Measurements from ENCODE around the gene GSK3B.

Gene GSK3B

DNA sequence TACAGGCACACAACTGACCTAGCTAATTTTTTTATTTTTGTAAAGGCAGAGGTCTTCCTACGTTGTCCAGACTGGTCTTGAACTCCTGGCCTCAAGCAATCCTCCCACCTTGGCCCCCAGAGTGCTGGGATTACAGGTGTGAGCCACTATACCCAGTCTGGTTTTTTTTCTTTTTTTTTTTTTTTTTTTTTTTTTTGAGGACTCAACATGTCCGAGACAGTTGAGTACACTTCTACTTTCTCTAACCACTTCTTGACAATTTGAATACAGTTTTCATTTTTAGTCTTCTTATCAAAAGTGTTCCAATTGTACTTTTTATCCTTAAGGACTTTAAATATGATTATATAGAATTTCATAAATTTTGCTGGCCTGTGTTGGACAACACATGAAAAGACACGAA is 7.4 kb upstream of the GSK3B start:
- no peak for DNase-seq (ENCODE audit: low read depth)
- no peak overlapping the region for H3K4me3 ChIP-seq (ENCODE audit: low read depth, low read length)
- TF ChIP-seq, protein P1, sequence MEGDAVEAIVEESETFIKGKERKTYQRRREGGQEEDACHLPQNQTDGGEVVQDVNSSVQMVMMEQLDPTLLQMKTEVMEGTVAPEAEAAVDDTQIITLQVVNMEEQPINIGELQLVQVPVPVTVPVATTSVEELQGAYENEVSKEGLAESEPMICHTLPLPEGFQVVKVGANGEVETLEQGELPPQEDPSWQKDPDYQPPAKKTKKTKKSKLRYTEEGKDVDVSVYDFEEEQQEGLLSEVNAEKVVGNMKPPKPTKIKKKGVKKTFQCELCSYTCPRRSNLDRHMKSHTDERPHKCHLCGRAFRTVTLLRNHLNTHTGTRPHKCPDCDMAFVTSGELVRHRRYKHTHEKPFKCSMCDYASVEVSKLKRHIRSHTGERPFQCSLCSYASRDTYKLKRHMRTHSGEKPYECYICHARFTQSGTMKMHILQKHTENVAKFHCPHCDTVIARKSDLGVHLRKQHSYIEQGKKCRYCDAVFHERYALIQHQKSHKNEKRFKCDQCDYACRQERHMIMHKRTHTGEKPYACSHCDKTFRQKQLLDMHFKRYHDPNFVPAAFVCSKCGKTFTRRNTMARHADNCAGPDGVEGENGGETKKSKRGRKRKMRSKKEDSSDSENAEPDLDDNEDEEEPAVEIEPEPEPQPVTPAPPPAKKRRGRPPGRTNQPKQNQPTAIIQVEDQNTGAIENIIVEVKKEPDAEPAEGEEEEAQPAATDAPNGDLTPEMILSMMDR (IDR thresholded peaks at IDR 0.05; ENCODE audit: low read depth, low read length, missing control alignments): no peak

DNA sequence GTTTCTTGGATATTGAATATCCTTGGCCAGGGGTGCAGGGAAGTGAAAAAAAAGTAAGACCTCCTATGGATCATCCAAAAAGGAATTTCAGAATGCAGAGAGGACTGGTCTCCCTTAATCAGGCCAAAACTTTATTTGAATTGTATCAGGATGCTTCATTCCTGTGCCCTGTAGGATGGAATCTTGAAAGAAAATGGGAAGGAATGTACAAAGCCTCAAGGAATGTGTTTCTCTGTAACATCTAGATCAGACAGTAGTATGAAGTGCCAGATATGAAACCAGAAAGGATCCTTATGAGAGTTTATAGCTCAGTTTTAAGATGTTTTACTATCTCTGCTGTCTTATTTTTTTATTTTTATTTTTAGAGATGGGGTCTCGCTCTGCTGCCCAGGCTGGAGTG is 6.5 kb upstream of the GSK3B start:
- DNase-seq (ENCODE audit: low read depth): no peak
- H3K4me3 ChIP-seq (ENCODE audit: low read depth, low read length): no peak overlapping the region
- TF ChIP-seq, protein P1 (IDR thresholded peaks at IDR 0.05; ENCODE audit: low read depth, low read length, missing control alignments): no peak

DNA sequence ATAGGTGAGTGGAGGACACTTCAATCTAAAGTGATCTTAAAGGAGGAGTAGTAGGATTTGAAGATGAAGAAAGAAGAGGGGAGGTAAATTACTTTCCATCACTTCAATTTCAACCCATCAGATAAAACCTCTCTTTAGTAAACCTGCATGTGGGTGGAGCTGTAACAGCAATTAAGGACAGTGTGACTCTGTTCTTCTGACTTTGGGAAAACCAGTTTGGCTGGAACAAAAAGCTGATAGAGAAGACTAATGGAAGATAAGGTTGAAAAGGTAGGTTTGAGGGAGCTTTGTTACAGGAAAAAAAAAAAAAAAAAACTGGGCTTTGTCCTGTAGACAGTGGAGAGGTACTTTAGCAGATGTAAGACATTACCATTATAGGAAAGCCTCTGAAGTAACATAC is 4.5 kb upstream of the GSK3B start:
- TF ChIP-seq, protein P1 (IDR thresholded peaks at IDR 0.05; ENCODE audit: low read depth, low read length, missing control alignments): no peak
- no peak for DNase-seq (ENCODE audit: low read depth)
- H3K4me3 ChIP-seq (ENCODE audit: low read depth, low read length): no peak overlapping the region

DNA sequence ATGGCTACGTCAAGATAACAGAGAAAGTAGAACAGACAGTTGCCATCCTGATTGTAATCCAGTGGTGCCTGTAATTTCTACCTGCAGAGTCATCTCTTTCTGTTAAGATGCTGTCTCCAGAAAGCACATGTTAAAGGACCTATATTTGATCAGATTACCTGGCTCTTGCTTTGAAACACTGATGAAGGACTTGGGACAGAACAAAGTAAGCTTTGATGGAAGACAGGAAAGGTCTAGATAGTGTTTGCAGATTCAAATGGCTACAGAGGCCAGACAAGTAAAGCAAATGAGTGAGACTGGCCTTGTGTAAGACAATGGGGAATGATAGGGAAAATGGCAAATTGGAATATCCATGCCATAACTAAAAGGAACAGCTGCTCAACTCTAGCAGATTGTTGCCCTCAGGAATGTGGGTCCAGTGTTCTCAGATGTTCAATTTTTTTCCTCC is 1.8 kb upstream of the GSK3B start:
- DNase-seq (ENCODE audit: low read depth): no peak
- peak overlapping the region; percentile 97 for H3K4me3 ChIP-seq (ENCODE audit: low read depth, low read length)
- TF ChIP-seq, protein P1 (IDR thresholded peaks at IDR 0.05; ENCODE audit: low read depth, low read length, missing control alignments): no peak

DNA sequence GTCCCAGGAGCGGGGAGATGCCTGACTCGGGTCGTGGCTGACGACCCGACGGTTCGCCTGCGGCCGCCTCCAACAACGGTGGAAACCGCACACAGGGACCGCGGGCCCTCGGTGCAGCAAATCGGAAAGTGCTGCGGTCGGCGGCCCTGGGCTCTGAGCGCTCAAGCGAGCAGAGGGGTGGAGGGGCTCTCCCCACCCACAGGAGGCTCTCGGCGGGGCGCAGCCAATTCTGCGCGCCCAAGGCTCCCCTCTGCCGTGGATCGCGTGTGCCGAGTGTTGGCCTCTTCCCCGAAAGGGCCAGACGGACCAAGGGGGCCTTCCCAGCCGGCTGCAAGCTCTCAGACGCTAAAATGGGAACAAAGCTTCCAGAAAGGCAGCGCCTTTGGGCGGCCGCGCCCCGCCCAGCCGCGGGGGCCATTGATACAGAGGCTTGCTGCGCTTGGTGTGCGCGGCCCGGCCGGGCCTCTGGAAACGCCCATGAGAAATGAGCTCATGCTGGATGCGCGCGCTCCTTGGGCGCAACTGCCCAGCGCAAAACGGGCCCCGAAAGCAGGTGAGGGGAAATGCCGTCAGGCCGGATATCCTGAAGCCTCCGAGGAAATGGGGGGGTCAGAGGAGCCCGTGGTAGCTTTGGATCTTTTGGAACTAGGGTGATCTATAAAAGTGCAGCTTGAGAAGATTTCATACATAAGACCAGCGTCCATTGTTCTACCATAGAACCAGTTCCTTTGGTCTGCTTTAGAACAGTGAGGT is 1.2 kb upstream of the GSK3B start:
- H3K4me3 ChIP-seq (ENCODE audit: low read depth, low read length): peak overlapping the region; percentile 97
- TF ChIP-seq, protein P1 (IDR thresholded peaks at IDR 0.05; ENCODE audit: low read depth, low read length, missing control alignments): no peak
- peak; percentile 82 for DNase-seq (ENCODE audit: low read depth)

DNA sequence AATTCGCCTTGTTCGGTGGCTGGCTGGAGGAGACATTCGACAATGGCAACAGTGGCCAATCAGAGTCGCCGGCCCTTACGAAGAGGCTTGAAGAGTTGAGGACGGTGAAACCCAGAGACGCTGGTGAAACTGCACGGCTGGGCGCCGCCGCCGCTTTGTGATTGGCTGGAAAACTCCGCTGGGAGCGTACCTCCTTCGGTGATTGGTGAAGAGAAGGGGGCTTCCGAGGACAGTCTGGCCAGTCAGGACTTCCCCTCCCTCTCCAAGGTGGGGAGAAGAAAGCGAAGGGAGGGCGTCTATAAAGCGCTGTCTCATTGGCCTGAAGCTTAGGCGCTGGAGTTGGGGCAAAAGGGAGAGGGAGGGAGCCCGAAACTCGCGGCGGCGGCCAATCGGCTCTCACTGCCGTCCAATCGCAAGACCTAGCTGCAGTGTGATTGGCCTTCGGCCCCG is 554 bp upstream of the GSK3B start:
- peak overlapping the region; percentile 97 for H3K4me3 ChIP-seq (ENCODE audit: low read depth, low read length)
- peak; percentile 99 for DNase-seq (ENCODE audit: low read depth)
- TF ChIP-seq, protein P1 (IDR thresholded peaks at IDR 0.05; ENCODE audit: low read depth, low read length, missing control alignments): no peak
